ENCODE data around the gene EYA4.

The EYA4 gene

DNA sequence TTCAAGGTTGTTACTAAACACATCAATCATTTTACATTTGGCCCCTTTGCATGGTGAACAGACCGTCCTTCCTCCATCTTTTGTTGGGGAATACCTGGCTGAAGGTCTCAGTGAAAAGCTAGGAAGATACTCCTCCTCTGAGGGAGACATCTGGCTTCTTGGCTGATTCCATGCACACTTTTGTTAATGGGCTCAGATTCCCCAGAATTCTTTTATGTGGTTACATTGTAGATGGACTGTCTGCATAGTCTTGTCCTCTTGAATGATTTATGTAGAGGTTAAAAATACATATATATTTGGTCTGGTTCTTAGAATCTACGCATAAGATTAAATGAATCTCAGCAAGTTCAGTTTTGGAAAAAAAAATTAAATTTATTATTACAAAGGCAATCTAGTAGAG lies 167.0 kb downstream of the EYA4 start:
- no peak for DNase-seq

DNA sequence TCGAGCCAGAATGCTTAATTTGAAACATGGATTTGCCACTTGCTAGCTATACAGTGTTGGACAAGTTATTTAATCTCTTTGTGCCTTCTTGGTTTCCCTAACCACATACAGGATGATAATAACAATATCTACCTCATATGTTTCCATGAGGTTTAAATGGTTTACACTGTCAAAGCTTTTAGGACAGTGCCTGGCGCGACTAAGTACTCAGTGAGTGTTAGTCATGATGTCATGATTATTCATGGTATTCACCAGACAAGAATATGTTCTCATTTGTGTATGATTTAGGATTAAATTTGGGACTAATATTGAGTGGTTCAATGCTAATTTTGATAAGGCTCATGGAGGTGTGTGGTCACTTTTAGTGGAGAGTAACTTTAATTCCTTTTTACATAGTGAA lies 167.4 kb downstream of the EYA4 start:
- DNase-seq: no peak

DNA sequence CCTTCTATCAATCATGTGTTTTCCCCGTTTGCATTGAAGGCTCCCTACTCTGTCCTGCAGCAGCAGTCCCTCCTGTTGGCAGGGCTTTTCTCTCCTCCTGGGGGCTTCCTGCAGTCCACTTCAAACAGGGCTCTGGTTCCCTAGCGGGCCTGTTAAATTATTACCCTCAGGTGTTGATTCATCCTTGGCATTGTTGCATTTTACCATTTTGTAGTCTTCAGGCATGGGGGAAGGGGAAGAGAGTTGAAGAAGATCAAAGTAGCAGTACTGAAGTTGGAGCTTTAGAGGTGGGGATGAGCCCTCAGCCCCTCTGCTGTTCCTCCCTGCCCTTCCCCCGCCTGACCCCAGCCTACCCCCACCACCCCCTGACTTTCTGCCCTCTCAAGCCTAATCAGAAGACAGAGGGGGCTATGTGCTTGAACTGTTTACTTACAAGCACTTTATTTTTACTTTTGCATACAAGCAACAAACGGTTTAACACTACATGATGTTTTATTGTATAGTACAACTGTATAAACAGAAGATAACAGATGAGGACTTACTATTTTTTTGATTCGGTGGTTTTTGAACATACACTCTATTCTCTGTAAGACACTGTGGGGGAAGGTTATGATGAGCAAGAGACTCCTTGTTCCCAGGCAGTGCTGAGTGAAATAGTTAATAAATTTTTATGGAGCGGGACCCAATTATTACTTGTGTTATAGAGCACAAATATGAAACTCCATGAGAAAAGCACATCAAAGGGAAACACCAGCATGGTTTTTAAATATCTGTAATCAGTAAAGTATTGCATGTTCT lies 169.7 kb downstream of the EYA4 start:
- DNase-seq: no peak

DNA sequence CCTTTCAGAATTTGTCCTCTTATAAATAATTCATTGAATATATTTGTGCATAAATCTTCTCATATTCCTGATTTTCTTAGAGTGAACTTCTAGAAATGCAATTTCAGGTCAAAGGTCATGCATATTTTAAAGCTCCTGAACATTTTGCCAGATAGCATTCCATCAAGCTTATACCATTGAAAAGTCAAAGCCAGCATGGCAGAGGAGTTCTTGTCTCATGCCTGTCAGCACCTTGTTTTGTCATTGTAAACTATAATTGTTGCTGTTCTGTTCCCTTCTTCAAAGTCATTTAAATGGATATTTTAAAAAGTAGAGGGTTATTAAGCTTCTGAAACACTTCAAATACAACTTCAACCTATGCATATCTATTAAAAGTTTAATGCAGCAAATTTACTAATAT lies 170.6 kb downstream of the EYA4 start:
- no peak for DNase-seq

DNA sequence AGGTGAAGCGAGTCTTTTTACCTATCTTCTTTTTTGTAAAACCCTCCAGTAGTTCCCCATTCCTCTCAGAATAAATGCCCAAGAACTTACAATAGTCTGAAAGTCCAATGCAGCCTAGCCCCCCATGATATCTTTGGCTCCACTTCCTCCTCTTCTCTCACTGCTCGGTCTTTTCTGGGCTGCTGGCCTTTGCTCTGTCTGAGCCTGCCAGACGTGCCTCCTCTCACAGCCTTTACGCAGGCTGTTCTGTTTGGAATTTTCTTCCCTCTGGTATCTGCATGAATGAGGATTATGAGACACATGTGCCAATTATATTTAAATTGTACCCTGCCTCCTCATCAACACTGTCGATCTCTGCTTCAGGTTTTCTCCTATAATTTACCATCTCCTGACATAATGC lies 174.1 kb downstream of the EYA4 start:
- DNase-seq: no peak

DNA sequence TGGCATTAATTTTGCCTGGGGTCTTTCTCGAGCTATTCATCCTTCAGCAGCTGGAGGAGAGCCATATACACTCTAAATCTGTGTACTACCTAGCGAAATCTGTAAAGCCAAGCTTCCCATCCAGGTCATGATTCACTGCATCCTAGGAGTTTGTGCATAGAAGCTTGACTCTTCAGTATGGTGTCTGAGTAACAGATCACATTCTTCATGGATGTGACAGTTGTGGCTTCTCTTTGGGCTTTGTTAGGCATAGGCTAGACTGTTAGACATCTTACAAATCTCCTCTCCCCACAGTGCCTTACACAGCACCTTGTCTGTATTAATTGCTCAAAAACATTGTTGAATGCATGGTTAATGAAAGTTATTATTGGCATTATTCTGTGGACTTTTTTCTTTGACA lies 177.0 kb downstream of the EYA4 start:
- no peak for DNase-seq

DNA sequence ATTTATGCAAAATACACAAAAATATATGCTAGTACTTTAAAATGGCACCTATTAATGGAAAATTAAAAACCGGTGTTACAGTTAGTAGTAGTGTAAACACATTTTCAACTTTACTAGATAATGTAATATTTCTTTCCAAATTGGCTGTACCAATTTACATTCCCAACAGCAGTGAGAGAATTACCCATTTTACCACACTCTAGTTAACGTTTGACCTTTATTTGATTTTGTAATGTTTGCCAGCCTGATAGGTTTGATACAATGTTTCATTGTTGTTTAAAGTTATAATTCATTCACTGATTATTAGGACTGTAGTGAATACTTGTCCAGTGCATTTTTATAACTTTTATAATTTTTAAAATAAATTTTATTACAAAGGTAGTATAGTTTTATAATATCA lies 182.1 kb downstream of the EYA4 start:
- no peak for DNase-seq

DNA sequence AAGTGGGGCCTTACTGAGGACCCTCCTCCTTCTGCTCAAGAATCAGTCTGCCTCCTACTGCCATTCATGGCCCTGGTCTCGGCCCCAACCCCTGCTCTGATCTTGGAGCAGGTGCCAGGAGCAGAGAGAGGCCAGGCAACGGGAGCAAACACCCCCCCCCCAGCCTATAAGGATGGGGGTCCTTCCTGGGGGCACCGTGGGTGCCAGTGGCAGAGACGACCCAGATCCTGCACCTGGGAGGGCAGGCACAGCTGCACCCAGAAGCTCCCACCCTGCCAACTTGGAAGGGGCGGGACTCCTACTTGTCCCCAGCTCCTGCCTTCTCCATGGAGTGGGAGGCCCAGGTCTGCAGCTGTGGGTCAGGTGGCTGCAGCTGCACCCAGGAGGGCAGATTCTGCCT lies 183.2 kb downstream of the EYA4 start:
- DNase-seq: no peak

DNA sequence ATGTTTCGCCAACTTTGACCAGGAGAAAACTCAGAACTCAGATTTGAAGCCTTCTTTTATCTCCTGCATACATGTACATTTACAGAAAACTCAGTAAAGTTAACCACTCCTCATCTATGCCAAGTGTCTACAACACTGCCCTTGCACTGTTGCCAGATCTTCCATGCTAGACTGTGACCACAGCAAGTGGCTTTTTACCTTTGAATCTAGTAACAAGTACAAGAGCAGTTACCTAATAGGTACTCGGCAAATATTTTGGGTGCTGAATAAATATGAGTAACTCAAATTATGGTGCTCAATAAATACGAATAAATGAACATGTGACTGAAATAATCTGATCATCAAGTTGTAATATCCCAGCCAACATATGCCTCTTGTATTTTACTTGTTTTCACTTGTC lies 184.9 kb downstream of the EYA4 start:
- DNase-seq: no peak

DNA sequence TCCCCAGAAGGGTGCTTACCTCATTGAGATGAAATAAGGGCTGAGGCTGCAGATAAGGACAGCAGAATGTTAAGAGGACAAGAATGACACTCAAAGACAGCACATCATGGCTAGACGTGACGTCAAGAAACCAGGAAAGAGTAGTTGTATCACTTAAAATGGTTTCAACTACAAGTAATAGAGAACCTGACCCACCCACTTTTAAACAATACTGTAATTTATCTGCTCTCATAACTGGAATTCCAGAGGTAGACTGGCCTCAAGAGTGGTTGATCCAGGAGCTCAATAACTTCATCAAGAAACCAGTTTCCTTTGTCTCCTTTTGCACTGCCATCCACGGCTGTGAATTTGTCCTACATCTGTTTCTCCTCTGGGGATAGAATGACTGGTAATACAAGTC lies 187.1 kb downstream of the EYA4 start:
- DNase-seq: no peak

DNA sequence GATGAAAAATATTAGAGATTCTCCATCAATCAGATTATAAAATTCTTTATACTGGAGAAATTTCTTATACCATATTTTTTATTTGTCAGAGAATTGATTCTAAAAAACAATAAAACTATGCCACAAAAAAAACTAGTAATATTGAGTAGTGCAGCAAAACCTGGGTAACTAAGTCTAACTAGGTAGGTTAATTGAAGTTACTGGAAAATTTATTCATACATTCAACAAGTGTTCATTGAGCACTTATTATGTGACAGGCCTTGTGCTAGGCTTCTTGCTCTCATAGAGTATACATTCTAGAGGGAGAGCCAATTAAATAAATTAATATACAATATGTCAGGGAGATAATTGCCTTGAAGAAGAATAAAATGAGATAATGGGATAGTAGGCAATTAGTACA lies 189.4 kb downstream of the EYA4 start:
- DNase-seq: no peak

DNA sequence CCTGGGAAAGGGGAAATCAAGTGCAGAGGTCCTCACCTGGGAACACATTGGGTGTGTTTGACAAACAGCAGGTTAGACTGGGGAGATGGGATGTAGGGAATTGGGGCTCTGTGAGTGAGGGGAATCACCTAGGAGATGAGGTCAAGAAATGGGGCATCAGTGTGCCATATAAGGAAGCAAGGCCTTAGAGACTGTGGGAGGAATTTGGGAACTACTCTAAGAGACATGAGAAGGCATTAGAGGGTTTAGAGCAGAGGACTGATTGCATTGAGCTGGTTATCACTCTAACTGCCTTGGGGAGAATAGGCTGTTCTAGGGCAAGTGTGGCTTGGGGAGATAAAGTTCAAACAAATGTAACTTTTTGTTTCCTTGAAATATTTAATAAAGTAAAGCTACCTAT lies 189.9 kb downstream of the EYA4 start:
- no peak for DNase-seq

DNA sequence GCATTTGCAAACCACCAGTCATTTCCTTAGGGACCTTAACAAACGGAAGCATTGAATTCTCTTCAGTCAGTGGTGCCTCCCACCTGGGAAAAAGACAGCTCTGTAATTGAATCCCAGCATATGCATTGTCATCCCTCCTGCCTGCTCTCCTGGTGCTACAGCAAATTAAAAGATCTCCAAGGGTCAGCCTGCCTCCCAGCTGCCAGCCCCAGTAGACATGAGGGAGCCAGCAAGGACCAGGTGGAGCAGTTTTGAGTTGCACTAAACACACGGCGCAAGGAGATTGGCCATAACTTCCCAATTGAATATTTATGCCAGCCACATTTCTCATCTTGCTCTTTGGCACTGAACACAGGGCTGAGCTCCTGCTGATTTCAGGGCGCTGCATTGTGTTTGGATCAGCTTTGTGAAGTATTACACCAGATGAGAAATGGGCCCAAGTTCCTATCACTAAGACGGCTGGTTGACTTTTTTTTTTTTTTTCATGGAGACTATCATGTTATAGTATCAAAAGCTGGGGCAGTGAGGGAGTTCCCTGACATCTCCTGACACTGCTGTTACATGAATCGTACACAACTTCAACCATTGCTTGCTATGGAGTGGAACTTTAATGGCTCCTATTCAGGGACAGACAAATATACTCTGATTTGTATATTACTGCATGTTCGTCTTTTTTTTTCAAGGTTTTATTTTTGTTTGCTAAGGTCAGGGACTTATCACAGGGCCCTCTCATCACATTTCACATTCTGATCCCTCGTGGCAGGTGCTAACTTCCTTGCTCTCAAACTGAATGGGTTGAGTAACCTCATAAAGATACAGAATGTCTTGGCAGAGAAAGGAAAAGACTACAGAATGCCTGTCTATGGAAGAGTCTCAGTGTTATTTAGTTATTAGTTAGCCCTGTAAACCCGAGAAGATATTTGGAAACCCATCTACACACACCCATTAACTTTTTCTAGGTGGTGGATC lies 191.1 kb downstream of the EYA4 start:
- no peak for DNase-seq

DNA sequence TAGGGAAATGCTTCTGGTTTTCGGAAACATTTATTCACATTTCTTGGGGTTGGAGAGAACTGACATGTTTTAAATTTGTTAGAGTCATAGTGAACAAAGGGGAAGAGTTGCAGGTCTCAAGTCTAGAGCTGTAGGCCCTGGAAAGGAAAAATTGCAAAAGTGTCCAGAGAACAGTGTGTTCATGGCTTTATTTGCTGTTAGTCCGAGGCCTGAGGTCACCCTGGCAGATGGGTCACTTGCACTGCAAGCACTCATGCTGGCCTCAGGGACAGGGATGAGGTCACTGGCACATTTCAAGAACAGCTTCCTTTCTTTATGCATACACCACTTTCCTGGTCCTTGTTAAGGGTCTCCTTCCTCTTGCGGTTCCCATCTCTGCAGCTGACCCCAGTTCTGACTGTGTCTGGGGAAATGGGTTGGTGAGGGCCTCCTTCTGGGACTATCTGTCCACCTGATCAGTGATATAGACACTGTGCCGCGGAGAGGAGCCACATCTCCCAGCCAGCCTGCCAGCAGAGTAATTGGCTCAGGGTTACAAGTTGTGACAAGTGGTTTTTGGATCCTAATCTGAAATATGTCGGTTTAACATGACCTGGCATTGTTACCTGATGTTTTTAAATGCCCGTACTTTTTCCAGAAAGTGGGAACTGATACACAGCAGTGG lies 194.0 kb downstream of the EYA4 start:
- DNase-seq: no peak

DNA sequence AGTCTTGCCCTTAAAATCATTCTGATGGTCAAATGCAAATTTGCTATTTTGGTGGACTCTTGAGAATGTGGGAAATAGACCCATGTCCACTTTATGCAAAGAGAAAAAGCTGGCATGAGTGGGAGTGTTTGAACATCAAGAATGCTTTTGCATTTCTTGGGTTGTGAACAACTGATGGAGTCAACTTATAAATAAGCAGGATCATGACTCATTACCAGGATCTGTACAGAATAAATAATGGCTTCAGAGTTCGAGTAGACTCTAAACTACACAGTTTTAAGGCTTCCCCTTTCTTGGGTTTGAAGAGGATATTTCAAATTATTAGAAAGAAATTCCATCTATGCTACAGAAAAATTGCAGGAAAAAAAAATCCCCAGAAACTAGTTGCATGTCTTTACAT lies 195.5 kb downstream of the EYA4 start:
- DNase-seq: no peak

DNA sequence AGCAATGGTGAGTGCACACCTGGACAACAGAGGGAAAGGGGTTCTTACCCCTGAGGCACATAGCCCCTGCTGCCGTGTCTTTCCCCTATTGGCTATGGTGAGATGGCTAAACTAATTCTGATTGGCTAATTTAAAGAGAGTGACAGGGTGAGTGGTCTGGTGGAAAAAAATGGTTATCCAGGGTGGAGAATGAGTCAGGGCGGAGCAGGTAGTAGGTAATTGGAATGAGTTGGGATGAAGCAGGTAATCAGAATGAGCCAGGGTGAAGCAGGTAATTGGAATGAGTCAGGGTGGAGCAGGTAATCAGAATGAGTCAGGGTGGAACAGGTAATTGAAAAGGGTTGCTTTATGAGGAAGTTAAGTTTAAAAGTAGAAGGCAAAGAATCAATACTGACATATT lies 200.3 kb downstream of the EYA4 start:
- no peak for DNase-seq

DNA sequence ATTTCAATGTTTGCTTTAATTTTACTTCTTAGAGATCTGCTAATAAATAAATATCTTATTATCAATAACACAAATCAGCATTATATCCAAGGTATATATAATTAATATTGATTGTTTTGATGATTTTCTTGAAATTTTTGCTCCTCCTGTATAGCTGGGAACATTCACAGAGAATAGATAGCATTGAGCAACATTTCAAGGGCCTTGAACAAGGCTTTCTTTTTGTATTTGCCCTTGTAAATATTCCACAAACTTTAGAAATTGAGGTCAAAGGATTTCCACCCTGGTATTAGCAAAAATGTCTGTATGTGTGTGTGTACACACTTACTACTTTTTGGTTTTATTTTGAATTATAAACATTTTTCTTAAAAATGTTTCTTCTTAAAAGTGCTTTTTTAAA lies 205.6 kb downstream of the EYA4 start:
- DNase-seq: no peak

DNA sequence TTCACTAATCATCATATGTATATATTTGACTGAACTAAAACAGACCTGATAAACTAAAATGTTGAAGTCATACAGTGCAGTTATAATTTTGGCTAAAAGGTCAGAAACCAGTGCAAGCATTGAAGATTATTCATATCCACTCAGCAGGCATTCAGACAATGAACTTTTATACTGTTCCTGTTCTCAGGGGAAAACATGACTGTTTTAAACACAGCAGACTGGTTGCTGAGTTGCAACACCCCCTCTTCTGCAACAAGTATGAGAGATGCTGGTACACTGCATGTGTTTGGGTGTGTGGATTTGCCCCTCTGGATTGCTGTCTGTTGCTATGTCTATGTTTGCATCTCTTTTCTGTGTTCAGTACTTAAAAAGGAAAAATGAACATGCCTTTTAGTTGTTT lies 206.8 kb downstream of the EYA4 start:
- DNase-seq: no peak

DNA sequence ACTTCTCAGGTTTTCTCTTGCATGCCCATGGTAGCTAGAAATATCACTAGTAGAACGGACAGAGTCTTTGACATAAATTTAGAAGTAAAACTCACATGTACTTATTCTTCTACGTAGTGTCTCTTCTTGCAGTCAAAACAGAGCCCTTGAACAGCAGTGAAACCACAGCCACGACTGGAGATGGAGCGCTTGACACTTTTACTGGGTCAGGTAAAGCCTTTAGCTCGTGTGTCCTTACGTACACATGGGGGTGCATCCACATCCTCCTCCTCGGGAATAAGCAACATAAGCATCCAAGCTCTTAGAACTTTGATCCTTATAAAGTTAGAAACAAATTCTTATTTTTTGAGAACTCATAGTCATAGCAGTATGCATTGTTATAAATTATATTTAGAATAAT lies 215.3 kb downstream of the EYA4 start:
- DNase-seq: no peak

DNA sequence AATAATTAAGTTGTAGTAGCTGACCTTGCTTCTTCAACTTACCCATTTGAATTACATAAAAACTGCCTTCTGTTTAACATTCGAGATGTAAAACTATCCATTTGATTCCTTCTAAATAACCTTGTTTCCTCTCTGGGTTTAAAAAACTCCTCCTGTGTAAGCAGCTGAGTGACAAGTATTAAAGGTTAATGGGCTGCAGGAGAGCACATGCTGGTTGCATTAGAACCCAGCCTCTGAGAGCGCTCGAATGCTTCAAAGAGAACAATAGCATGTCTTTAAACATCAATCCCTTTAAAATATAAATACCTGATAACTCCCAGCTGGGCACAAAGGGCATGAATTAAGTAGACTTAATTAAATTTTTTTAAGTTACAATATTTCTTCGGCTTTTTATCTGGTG lies 215.8 kb downstream of the EYA4 start:
- no peak for DNase-seq

DNA sequence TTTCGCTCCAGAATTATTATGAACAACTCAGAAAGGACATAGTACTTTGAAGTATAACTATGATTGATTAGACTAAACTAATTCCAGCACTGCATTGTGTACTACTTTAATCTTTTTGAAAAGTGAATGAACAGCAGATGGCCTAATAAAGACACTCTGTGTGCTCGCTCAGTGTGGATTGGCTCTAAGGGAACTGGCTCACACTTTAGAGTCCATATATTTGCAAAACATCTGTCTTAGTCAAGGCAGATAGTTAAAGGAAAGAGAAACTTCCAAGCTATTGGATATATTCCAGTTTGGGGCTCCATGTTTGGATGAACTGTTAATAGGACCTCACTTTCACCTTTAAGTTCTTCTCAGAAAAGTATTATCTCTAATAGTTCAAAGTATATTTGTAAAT lies 218.9 kb downstream of the EYA4 start:
- DNase-seq: no peak

DNA sequence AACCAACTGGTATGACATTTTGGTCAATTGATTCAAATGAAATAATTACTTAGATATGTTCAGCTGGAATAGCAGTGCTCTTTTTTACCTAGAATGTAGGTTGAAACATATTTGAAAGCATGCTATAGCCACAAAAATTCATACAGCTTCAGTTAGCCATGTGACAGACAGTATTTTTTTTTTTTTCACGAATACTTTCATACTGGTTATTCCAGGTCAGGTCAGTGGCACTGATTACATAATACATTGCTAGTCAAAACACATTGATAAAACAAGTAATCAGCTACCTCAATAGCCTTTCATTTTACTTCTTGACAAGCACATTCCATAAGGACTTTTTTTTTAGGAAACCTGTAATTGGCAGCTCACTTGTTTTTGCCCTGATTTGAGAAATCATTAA lies 222.6 kb downstream of the EYA4 start:
- no peak for DNase-seq

DNA sequence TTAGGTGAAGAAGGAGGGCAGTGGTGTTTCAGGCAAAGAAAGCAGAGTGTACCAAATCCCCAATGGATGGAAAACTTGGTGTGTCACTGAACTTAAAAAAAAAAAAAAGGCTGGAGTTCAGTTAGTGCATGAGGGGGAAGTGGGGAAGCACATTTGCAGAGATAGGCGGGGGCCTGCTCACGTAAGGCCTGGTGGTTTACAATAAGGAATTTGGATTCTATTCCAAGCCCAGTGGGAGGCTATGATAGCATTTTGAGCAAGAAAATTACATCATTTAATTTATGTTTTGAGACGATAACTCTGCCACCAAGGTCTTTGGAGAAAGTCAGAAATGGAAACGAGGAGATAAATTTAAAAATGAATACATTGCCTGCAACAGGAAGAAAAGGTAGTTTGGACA lies 225.5 kb downstream of the EYA4 start:
- no peak for DNase-seq
